Caco-2 (cell line): ENCODE measurements around the gene SNAP29. TPM values are rescaled to one million over a fixed set of nuclear protein-coding genes. Genes with fewer than 3 reads are reported as not detected.

ENCODE experiments used
- BruUV-seq: library from RNA; stranded (reverse); fragments of 400-500 nt; replicated peaks from 2 replicates; lab custom pipeline; 2021; lab: Mats Ljungman, UMichigan
- CTCF ChIA-PET: fragments of 300-600 bp; sonication (Branson Sonifier 250); formaldehyde crosslinking; loops from one replicate; lab custom pipeline; 2022; ENCODE audit warnings: antibody characterized with exemption; lab: Charles Lee
- POLR2A ChIA-PET: fragments of 300-600 bp; sonication (Branson Sonifier 250); formaldehyde crosslinking; loops from one replicate; lab custom pipeline; 2022; ENCODE audit warnings: antibody characterized with exemption; lab: Charles Lee
- DNase-seq, 2 experiments: peaks; one replicate each; pipeline versions ENCODE4 v3.0.0 to v3.0.0-alpha.2; 2020 to 2022
- H3K27me3 ChIP-seq: replicated peaks from 2 replicates; pipeline ENCODE4 v1.6.0; 2011; ENCODE audit warnings: low read length; ENCODE audit not compliant: control insufficient read depth, insufficient read depth
- H3K36me3 ChIP-seq: 2 replicates; pipeline ENCODE4 v1.5.1; 2011; ENCODE audit warnings: low read length; ENCODE audit not compliant: control insufficient read depth, insufficient read depth
- H3K4me1 ChIP-seq: fragments of 250-450 bp; sonication (Bioruptor Pico); 2 replicates; pipeline ENCODE4 v1.5.1; 2020; ENCODE audit warnings: mild to moderate bottlenecking
- H3K4me3 ChIP-seq: 2 replicates; pipeline ENCODE4 v1.5.1; 2011; ENCODE audit warnings: low read depth, mild to moderate bottlenecking, control low read depth, low read length
- H3K9me3 ChIP-seq: fragments of 250-450 bp; sonication (Bioruptor Pico); 2 replicates; pipeline ENCODE4 v1.5.1; 2020; ENCODE audit warnings: mild to moderate bottlenecking, moderate library complexity
- H3K27ac Mint-ChIP-seq: one replicate; pipeline ENCODE4 v1.8.0; 2022; ENCODE audit warnings: mixed read lengths; ENCODE audit not compliant: unreplicated experiment
- H3K27me3 Mint-ChIP-seq: one replicate; pipeline ENCODE4 v1.8.0; 2022; ENCODE audit warnings: mixed read lengths; ENCODE audit not compliant: insufficient read depth, unreplicated experiment
- H3K36me3 Mint-ChIP-seq: one replicate; pipeline ENCODE4 v1.8.0; 2022; ENCODE audit warnings: mild to moderate bottlenecking, mixed read lengths; ENCODE audit not compliant: insufficient read depth, unreplicated experiment
- H3K4me1 Mint-ChIP-seq: one replicate; pipeline ENCODE4 v1.8.0; 2022; ENCODE audit warnings: low read depth, mixed read lengths; ENCODE audit not compliant: unreplicated experiment
- H3K4me3 Mint-ChIP-seq: one replicate; pipeline ENCODE4 v1.8.0; 2022; ENCODE audit warnings: mild to moderate bottlenecking, moderate library complexity, mixed read lengths; ENCODE audit not compliant: unreplicated experiment
- H3K9me3 Mint-ChIP-seq: one replicate; pipeline ENCODE4 v1.8.0; 2022; ENCODE audit warnings: mixed read lengths; ENCODE audit not compliant: unreplicated experiment
- CTCF ChIP-seq, 2 experiments: fragments of 200-600 bp in 1 of 2; IDR thresholded peaks; 1 replicate in 1 of 2; 2 replicates in 1 of 2; pipeline versions ENCODE4 v1.5.1 to v1.8.0; 2011 to 2022; ENCODE audit warnings: antibody characterized with exemption in 1 of 2, control low read depth in 1 of 2, inconsistent platforms in 1 of 2, low read depth in 1 of 2, low read length in 1 of 2, mild to moderate bottlenecking in 1 of 2, moderate library complexity in 1 of 2; ENCODE audit not compliant: insufficient read depth in 1 of 2, severe bottlenecking in 1 of 2, unreplicated experiment in 1 of 2
- intact Hi-C: fragments of 100-400 bp; cut with micrococcal nuclease; formaldehyde crosslinking; loops from one replicate; pipeline ENCODE4 v1.10.0; 2022; ENCODE audit not compliant: unreplicated experiment
- total RNA-seq: library from RNA; stranded (reverse); gene quantifications from 2 replicates; pipeline ENCODE4 v1.2.3, GENCODE V29; 2022

SNAP29 gene
- total RNA-seq, 1 experiment from 2014 or later, result 26.2 TPM

GRCh38 chr22:20903093-20903492, 44.3 kb downstream of the SNAP29 start:
- no peak for DNase-seq
- ChIA-PET CTCF (no interaction called here), POLR2A (no interaction called here)
- intact Hi-C loops, result no loop called here
- Mint-ChIP-seq H3K27me3 (peaks cover 3% of the 10 kb centered on the region), H3K4me1 (no peaks in the 10 kb centered on the region), H3K4me3 (no peak overlapping the region), H3K27ac (no peak overlapping the region), H3K36me3 (no peaks in the 10 kb centered on the region), H3K9me3 (no peaks in the 10 kb centered on the region)
- no peaks in the 10 kb centered on the region for H3K36me3 ChIP-seq
- no peaks in the 10 kb centered on the region for H3K27me3 ChIP-seq
- no peaks in the 10 kb centered on the region for H3K4me1 ChIP-seq
- no TSS peak for BruUV-seq
- H3K4me3 ChIP-seq, result no peak overlapping the region
- H3K9me3 ChIP-seq, result no peaks in the 10 kb centered on the region
- TF ChIP-seq CTCF (IDR thresholded peaks at IDR 0.05; ENCODE audit: insufficient read depth in 1 of 2, low read depth in 1 of 2, low read length in 1 of 2, severe bottlenecking in 1 of 2, unreplicated experiment in 1 of 2), result no peak

GRCh38 chr22:20904008-20904979, 45.5 kb downstream of the SNAP29 start:
- CTCF ChIA-PET, result interaction anchor here (0.6 to 1.2 kb wide), 2 partner anchors 11 to 19 kb away, joined by 3 to 8 read pairs; no protein-coding TSS in a partner anchor
- POLR2A ChIA-PET, result no interaction called here
- no peaks in the 10 kb centered on the region for H3K9me3 Mint-ChIP-seq
- DNase-seq, result no peak
- H3K36me3 ChIP-seq, result no peaks in the 10 kb centered on the region
- H3K4me1 Mint-ChIP-seq, result no peaks in the 10 kb centered on the region
- no TSS peak for BruUV-seq
- H3K27me3 ChIP-seq, result no peaks in the 10 kb centered on the region
- TF ChIP-seq CTCF (IDR thresholded peaks at IDR 0.05; ENCODE audit: insufficient read depth in 1 of 2, low read depth in 1 of 2, low read length in 1 of 2, severe bottlenecking in 1 of 2, unreplicated experiment in 1 of 2), result no peak
- H3K4me3 Mint-ChIP-seq, result no peak overlapping the region
- no peak overlapping the region for H3K27ac Mint-ChIP-seq
- no peak overlapping the region for H3K4me3 ChIP-seq
- no peaks in the 10 kb centered on the region for H3K9me3 ChIP-seq
- H3K36me3 Mint-ChIP-seq, result no peaks in the 10 kb centered on the region
- peaks cover 3% of the 10 kb centered on the region for H3K27me3 Mint-ChIP-seq
- intact Hi-C loops, result no loop called here
- no peaks in the 10 kb centered on the region for H3K4me1 ChIP-seq

GRCh38 chr22:20904980-20905355, 46.2 kb downstream of the SNAP29 start:
- no TSS peak for BruUV-seq
- no peak overlapping the region for H3K4me3 Mint-ChIP-seq
- H3K9me3 ChIP-seq, result no peaks in the 10 kb centered on the region
- H3K9me3 Mint-ChIP-seq, result no peaks in the 10 kb centered on the region
- no peak for TF ChIP-seq CTCF (IDR thresholded peaks at IDR 0.05; ENCODE audit: insufficient read depth in 1 of 2, low read depth in 1 of 2, low read length in 1 of 2, severe bottlenecking in 1 of 2, unreplicated experiment in 1 of 2)
- H3K4me3 ChIP-seq, result no peak overlapping the region
- no peaks in the 10 kb centered on the region for H3K4me1 Mint-ChIP-seq
- no peak overlapping the region for H3K27ac Mint-ChIP-seq
- no peak for DNase-seq
- CTCF ChIA-PET, result interaction anchor here (0.6 to 1.2 kb wide), 2 partner anchors 11 to 19 kb away, joined by 3 to 8 read pairs; no protein-coding TSS in a partner anchor
- no peaks in the 10 kb centered on the region for H3K36me3 Mint-ChIP-seq
- intact Hi-C loops, result no loop called here
- no peaks in the 10 kb centered on the region for H3K36me3 ChIP-seq
- H3K27me3 Mint-ChIP-seq, result peaks cover 3% of the 10 kb centered on the region
- POLR2A ChIA-PET, result no interaction called here
- no peaks in the 10 kb centered on the region for H3K4me1 ChIP-seq
- H3K27me3 ChIP-seq, result no peaks in the 10 kb centered on the region
